ENCODE measurements around the gene GIPC1.

GIPC1 gene

GRCh38 chr19:14432791-14433553, 63.0 kb downstream of the GIPC1 start, which contains the start of gene PKN1:
TSS of gene PKN1 (plus strand) at chr19:14433306. CDS start at chr19:14433522, 216 bp downstream.
- DNase-seq, result peak; percentile 61

GRCh38 chr19:14430712-14431111, 65.2 kb downstream of the GIPC1 start:
- no peak for DNase-seq

DNA sequence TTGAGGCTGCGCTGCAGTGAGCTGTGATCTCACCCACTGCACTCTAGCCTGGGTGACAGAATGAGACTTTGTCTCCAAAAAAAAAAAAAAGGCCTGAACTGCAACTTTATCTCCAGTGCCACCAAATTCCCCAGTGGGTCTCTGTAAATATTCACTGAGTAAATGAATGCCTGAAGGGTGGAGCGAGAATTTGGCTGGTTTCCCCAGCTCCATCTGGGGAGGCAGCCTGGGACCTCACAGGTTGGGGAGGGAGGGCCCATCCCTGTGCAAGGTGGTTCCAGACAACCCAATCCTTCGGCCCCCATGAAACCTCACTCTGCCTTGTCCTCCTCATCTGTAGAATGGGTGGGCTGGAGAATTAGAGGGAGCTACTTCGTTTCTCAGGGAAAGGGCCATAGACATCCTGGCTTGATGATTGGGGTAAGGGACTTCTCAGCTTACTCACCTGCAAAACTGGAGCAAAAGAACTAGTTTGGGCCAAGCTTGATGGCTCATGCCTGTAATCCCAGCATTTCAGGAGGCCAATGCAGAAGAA, 67.0 kb downstream of the GIPC1 start:
- DNase-seq, result no peak

Measured in suppressor macrophage treated with lipopolysaccharide for 4 hours (primary cell).